Measurements from ENCODE around the gene FRS2.

Gene FRS2

DNA sequence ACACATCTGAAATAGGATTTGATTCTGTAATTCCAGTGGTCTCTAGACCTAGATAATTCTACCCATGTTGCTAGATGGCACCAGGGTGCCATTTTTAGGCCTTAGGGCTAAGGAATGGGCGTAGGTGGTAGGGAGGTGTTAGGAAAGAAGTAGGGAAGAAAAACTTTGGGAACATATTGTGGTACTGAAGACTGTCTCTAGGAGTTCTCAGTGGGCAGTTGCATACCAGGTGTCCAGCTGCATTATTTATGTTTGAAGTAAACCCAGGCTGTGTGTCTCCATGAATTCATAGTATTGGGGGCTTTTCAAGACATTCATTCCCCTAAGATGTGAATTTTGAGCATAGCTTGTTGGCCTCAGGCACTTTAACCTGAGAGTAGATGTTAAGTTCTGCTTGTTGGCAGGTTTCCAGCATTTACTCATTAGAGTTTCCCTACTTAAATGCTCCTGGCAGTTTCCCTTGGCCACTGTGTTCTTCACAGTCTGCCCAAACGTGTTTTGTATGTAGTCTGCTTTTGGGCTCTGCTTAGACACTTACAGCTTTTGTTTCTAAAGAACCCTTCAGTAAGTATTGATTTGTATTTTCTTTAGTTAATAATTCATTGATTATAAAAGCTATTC, 83.5 kb downstream of the FRS2 start:
- H3K27ac ChIP-seq = no peak overlapping the region
- H3K4me2 ChIP-seq = no peak overlapping the region
- no peak overlapping the region for H3K9ac ChIP-seq
- H4K20me1 ChIP-seq (ENCODE audit: insufficient read depth) = no peaks in the 10 kb centered on the region
- H2AFZ ChIP-seq (ENCODE audit: low read depth) = no peak overlapping the region
- H3K79me2 ChIP-seq (ENCODE audit: insufficient read depth, low read depth) = no peaks in the 10 kb centered on the region
- no peaks in the 10 kb centered on the region for H3K27me3 ChIP-seq (ENCODE audit: insufficient read depth, low read depth)
- H3K36me3 ChIP-seq (ENCODE audit: insufficient read depth) = no peaks in the 10 kb centered on the region
- H3K4me1 ChIP-seq (ENCODE audit: low read depth, poor library complexity, severe bottlenecking) = no peaks in the 10 kb centered on the region
- TF ChIP-seq, protein P1, sequence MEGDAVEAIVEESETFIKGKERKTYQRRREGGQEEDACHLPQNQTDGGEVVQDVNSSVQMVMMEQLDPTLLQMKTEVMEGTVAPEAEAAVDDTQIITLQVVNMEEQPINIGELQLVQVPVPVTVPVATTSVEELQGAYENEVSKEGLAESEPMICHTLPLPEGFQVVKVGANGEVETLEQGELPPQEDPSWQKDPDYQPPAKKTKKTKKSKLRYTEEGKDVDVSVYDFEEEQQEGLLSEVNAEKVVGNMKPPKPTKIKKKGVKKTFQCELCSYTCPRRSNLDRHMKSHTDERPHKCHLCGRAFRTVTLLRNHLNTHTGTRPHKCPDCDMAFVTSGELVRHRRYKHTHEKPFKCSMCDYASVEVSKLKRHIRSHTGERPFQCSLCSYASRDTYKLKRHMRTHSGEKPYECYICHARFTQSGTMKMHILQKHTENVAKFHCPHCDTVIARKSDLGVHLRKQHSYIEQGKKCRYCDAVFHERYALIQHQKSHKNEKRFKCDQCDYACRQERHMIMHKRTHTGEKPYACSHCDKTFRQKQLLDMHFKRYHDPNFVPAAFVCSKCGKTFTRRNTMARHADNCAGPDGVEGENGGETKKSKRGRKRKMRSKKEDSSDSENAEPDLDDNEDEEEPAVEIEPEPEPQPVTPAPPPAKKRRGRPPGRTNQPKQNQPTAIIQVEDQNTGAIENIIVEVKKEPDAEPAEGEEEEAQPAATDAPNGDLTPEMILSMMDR (conservative IDR thresholded peaks at IDR 0.05; ENCODE audit: low read depth, low read length) = no peak
- no peak overlapping the region for H3K4me3 ChIP-seq (IDR thresholded peaks at IDR 0.05; ENCODE audit: insufficient read depth, low read depth, low read length)

GRCh38 chr12:69555461-69555860, 85.3 kb downstream of the FRS2 start:
- H3K4me1 ChIP-seq (ENCODE audit: low read depth, poor library complexity, severe bottlenecking) = no peaks in the 10 kb centered on the region
- H3K79me2 ChIP-seq (ENCODE audit: insufficient read depth, low read depth) = peaks cover 6% of the 10 kb centered on the region; the same call in 1 of the 2 replicates
- H3K27ac ChIP-seq = no peak overlapping the region
- H3K36me3 ChIP-seq (ENCODE audit: insufficient read depth) = no peaks in the 10 kb centered on the region
- no peak overlapping the region for H3K4me2 ChIP-seq
- no peak overlapping the region for H3K4me3 ChIP-seq (IDR thresholded peaks at IDR 0.05; ENCODE audit: insufficient read depth, low read depth, low read length)
- H4K20me1 ChIP-seq (ENCODE audit: insufficient read depth) = no peaks in the 10 kb centered on the region
- H3K9ac ChIP-seq = no peak overlapping the region
- no peaks in the 10 kb centered on the region for H3K27me3 ChIP-seq (ENCODE audit: insufficient read depth, low read depth)
- H2AFZ ChIP-seq (ENCODE audit: low read depth) = no peak overlapping the region
- TF ChIP-seq, protein P1 (conservative IDR thresholded peaks at IDR 0.05; ENCODE audit: low read depth, low read length) = no peak

GRCh38 chr12:69556383-69556782, 86.2 kb downstream of the FRS2 start:
- Histone ChIP-seq H3K4me2 (no peak overlapping the region), H4K20me1 (ENCODE audit: insufficient read depth) (no peaks in the 10 kb centered on the region), H3K27ac (no peak overlapping the region), H2AFZ (ENCODE audit: low read depth) (no peak overlapping the region), H3K4me3 (IDR thresholded peaks at IDR 0.05; ENCODE audit: insufficient read depth, low read depth, low read length) (no peak overlapping the region), H3K36me3 (ENCODE audit: insufficient read depth) (no peaks in the 10 kb centered on the region), H3K27me3 (ENCODE audit: insufficient read depth, low read depth) (no peaks in the 10 kb centered on the region), H3K79me2 (ENCODE audit: insufficient read depth, low read depth) (peaks cover 11% of the 10 kb centered on the region; the same call in 1 of the 2 replicates), H3K9ac (no peak overlapping the region), H3K4me1 (ENCODE audit: low read depth, poor library complexity, severe bottlenecking) (no peaks in the 10 kb centered on the region)
- TF ChIP-seq, protein P1 (conservative IDR thresholded peaks at IDR 0.05; ENCODE audit: low read depth, low read length) = no peak

- TF ChIP-seq, protein P1 (conservative IDR thresholded peaks at IDR 0.05; ENCODE audit: low read depth, low read length) = no peak
Measured at GRCh38 chr12:69563166-69563762, 93.1 kb downstream of the FRS2 start.

More at GRCh38 chr12:69563166-69563762, 93.1 kb downstream of the FRS2 start:
- H3K79me2 ChIP-seq (ENCODE audit: insufficient read depth, low read depth) = peaks cover 11% of the 10 kb centered on the region; the same call in 1 of the 2 replicates
- H3K4me2 ChIP-seq = no peak overlapping the region
- no peak overlapping the region for H2AFZ ChIP-seq (ENCODE audit: low read depth)
- H4K20me1 ChIP-seq (ENCODE audit: insufficient read depth) = no peaks in the 10 kb centered on the region
- H3K27ac ChIP-seq = no peak overlapping the region
- no peak overlapping the region for H3K4me3 ChIP-seq (IDR thresholded peaks at IDR 0.05; ENCODE audit: insufficient read depth, low read depth, low read length)
- H3K36me3 ChIP-seq (ENCODE audit: insufficient read depth) = no peaks in the 10 kb centered on the region; the same call in 1 of the 2 replicates
- H3K9ac ChIP-seq = no peak overlapping the region
- H3K27me3 ChIP-seq (ENCODE audit: insufficient read depth, low read depth) = no peaks in the 10 kb centered on the region
- no peaks in the 10 kb centered on the region for H3K4me1 ChIP-seq (ENCODE audit: low read depth, poor library complexity, severe bottlenecking)

Data from KMS-11 (cell line).